Stimulated activated memory B cell treated with anti-CD40 and anti-IgM and Interleukin-4, amounts not matched to agents 10 μg/mL and 1 μg/mL and 100 μg/mL, for 72 hours (primary cell): ENCODE results near the gene CYP2W1.
A peak's percentile ranks its signal among the peaks of the same experiment; 100 is the strongest.

Experiments used
- ATAC-seq: fragments of 150-1000 bp; cut with Tn5 transposase; 2 replicates; pipeline ENCODE4 v1.10.0; 2021
- H3K27ac Mint-ChIP-seq: one replicate; pipeline ENCODE4 v1.8.0; 2022; ENCODE audit warnings: mild to moderate bottlenecking, mixed read lengths
- H3K27me3 Mint-ChIP-seq: one replicate; pipeline ENCODE4 v1.8.0; 2022; ENCODE audit warnings: mixed read lengths
- H3K36me3 Mint-ChIP-seq: one replicate; pipeline ENCODE4 v1.8.0; 2022; ENCODE audit warnings: mixed read lengths
- H3K4me1 Mint-ChIP-seq: one replicate; pipeline ENCODE4 v1.8.0; 2022; ENCODE audit warnings: mixed read lengths
- H3K4me3 Mint-ChIP-seq: one replicate; pipeline ENCODE4 v1.8.0; 2022; ENCODE audit warnings: mild to moderate bottlenecking, moderate library complexity, mixed read lengths
- H3K9me3 Mint-ChIP-seq: one replicate; pipeline ENCODE4 v1.8.0; 2022; ENCODE audit warnings: mixed read lengths

The CYP2W1 gene

GRCh38 chr7:1019255-1019785 lies 36.3 kb downstream of the CYP2W1 start:
- H3K27ac Mint-ChIP-seq: no peak overlapping the region
- ATAC-seq: no peak
- H3K4me3 Mint-ChIP-seq: no peak overlapping the region
- H3K9me3 Mint-ChIP-seq: no peaks in the 10 kb centered on the region
- peaks cover 50% of the 10 kb centered on the region for H3K4me1 Mint-ChIP-seq
- H3K27me3 Mint-ChIP-seq: no peaks in the 10 kb centered on the region
- H3K36me3 Mint-ChIP-seq: peaks cover 35% of the 10 kb centered on the region

- ATAC-seq: no peak
- Mint-ChIP-seq H3K9me3 (no peaks in the 10 kb centered on the region), H3K4me1 (peaks cover 52% of the 10 kb centered on the region), H3K27me3 (no peaks in the 10 kb centered on the region), H3K36me3 (peaks cover 41% of the 10 kb centered on the region), H3K4me3 (no peak overlapping the region), H3K27ac (no peak overlapping the region)
These were observed 37.0 kb downstream of the CYP2W1 start for GRCh38 chr7:1019789-1020610.

- H3K27ac Mint-ChIP-seq: no peak overlapping the region
- no peak overlapping the region for H3K4me3 Mint-ChIP-seq
- H3K4me1 Mint-ChIP-seq: peaks cover 57% of the 10 kb centered on the region
- H3K36me3 Mint-ChIP-seq: peaks cover 46% of the 10 kb centered on the region
- ATAC-seq: no peak
- H3K9me3 Mint-ChIP-seq: no peaks in the 10 kb centered on the region
- H3K27me3 Mint-ChIP-seq: no peaks in the 10 kb centered on the region
These were observed 37.9 kb downstream of the CYP2W1 start for GRCh38 chr7:1020849-1021251.

DNA sequence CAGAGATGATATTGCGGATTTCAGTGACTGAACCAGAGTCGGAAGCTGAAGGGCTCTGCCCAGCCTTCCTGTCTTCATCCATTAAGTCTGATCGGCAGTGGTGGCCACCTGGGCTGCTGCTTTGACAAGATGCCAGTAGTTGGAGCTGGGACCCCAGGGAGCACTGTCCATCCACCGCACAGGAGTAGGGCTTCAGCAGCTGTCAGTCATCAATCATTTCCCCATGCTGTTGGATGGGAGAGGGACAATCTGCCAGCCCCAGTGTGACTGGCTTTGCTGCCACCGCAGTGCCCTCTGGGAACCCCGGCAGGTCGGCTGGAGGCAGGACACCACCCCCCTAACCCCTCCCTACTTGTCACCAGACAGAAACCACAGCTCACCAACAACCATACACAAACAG lies 38.4 kb downstream of the CYP2W1 start:
- Mint-ChIP-seq H3K9me3 (no peaks in the 10 kb centered on the region), H3K4me1 (peaks cover 62% of the 10 kb centered on the region), H3K36me3 (peaks cover 51% of the 10 kb centered on the region), H3K27me3 (no peaks in the 10 kb centered on the region), H3K4me3 (no peak overlapping the region), H3K27ac (no peak overlapping the region)
- no peak for ATAC-seq

- peak overlapping the region; percentile 89 for H3K27ac Mint-ChIP-seq
- no peaks in the 10 kb centered on the region for H3K9me3 Mint-ChIP-seq
- H3K4me1 Mint-ChIP-seq: peaks cover 68% of the 10 kb centered on the region
- H3K4me3 Mint-ChIP-seq: no peak overlapping the region
- ATAC-seq: no peak
- no peaks in the 10 kb centered on the region for H3K27me3 Mint-ChIP-seq
- peaks cover 56% of the 10 kb centered on the region for H3K36me3 Mint-ChIP-seq
These were observed 39.0 kb downstream of the CYP2W1 start for GRCh38 chr7:1021931-1022330.

DNA sequence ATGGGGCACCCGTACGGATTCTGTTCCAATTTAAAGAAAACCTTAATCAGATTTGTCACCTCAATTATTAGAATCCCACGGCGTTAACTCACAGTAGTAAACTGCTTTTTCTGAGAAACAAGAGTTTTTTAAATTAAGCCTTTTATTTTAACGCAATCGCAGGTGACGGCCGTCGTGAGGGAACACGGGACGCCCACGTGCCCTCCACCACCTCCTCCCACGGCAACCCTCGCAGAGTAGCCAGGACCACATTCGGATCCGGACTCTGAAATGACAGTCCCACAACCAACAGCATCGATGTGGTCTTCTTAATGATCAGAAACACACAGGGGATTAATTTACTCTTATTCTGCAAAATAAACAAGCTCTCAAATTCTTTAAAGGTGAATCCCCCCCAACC lies 39.4 kb downstream of the CYP2W1 start:
- no peaks in the 10 kb centered on the region for H3K27me3 Mint-ChIP-seq
- no peaks in the 10 kb centered on the region for H3K9me3 Mint-ChIP-seq
- peaks cover 61% of the 10 kb centered on the region for H3K36me3 Mint-ChIP-seq
- ATAC-seq: no peak
- H3K27ac Mint-ChIP-seq: peak overlapping the region; percentile 89
- H3K4me1 Mint-ChIP-seq: peaks cover 72% of the 10 kb centered on the region
- no peak overlapping the region for H3K4me3 Mint-ChIP-seq

- H3K4me3 Mint-ChIP-seq: peak overlapping the region; percentile 78
- ATAC-seq: peak; percentile 76
- peaks cover 73% of the 10 kb centered on the region for H3K4me1 Mint-ChIP-seq
- peaks cover 61% of the 10 kb centered on the region for H3K36me3 Mint-ChIP-seq
- no peaks in the 10 kb centered on the region for H3K27me3 Mint-ChIP-seq
- no peaks in the 10 kb centered on the region for H3K9me3 Mint-ChIP-seq
- peak overlapping the region; percentile 89 for H3K27ac Mint-ChIP-seq
These were observed 40.0 kb downstream of the CYP2W1 start for GRCh38 chr7:1022801-1023465.

GRCh38 chr7:1024331-1024841 lies 41.4 kb downstream of the CYP2W1 start:
- Mint-ChIP-seq H3K27me3 (no peaks in the 10 kb centered on the region), H3K36me3 (peaks cover 52% of the 10 kb centered on the region), H3K4me1 (peaks cover 74% of the 10 kb centered on the region), H3K27ac (peak overlapping the region; percentile 89), H3K9me3 (no peaks in the 10 kb centered on the region), H3K4me3 (peak overlapping the region; percentile 78)
- peak; percentile 87 for ATAC-seq

DNA sequence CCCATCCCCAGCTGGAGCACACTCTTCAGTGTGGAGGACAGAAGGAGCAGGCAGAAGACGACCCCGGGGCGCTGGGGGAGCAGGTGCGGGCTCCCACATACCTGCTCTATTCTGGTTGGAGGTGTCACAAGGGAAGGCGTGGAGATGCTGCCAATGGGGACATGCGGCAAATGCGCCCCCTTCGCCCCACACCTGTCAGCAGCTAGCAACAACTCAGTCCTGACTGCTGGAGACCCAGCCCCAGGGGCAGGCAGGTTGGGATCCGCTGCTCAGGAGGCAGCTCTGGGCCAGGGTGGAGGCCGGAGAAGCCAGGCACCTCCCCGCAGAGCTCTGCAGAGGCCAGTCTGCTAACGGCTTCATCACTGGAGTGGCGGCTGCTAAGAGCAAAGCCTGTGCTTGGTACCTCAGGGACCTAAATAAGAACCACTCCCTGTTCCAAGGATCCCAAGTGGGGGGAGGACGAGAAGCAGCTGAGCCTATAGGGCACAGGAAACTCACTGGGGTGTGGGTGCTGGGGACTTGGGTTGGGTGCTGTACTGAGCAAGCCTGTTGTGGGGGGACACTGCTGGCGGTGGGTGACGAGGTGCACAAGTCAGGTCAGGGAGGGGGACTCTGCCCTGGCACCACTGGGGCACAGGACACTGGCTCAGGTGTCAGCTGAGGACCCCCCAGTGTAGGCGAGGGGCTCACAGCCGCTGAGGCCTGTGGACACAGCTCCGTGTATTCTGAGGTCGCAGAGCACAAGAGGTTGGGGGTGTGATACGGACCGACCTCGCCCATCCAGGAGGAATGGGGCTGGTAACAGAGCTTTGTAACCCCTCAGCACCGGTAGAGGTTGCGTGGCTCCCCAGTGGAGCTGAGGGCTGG lies 42.1 kb downstream of the CYP2W1 start:
- peaks cover 50% of the 10 kb centered on the region for H3K36me3 Mint-ChIP-seq
- peak overlapping the region; percentile 78 for H3K4me3 Mint-ChIP-seq
- peaks cover 78% of the 10 kb centered on the region for H3K4me1 Mint-ChIP-seq
- H3K27me3 Mint-ChIP-seq: no peaks in the 10 kb centered on the region
- ATAC-seq: no peak
- peak overlapping the region; percentile 89 for H3K27ac Mint-ChIP-seq
- H3K9me3 Mint-ChIP-seq: no peaks in the 10 kb centered on the region

DNA sequence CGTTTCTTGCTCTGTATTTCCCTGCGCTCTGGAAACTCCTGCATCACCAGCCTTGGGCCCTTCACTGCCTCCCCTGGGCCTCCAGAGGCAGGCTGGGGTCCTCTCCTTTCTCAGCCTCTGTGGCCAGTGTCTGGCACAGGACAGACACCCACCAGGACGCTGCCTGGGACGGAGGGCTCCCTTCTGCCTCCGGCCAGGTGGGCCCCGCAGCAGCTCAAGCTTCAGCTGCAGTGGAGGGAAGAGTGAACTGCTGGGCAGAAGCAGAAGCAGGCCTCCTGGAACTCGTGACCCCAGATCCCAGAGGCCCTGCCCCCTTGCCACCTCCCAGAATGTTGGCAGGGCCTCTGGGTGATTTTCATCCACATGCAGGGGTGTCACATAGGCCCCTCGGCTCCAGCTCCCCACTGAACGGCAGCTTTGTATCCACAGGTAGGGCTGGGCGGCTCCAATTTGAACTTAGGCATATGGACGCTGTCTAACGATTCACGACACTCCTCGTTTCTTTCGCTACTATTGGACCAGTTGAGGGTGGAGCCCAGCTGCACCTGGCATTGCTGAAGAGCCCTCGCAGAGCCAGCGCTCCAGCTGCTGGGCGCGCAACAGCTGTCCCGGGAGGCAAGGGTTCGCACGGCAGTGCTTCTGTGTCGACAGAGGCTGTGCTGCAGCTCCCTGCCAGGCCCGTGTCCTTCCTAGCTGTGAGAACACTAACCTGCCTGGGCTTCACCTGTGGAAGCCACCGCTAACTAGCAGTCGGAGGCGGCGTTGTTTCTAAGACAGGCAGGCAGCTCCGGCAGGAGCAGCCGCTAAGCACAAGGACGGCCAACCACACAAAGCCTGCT lies 43.0 kb downstream of the CYP2W1 start:
- Mint-ChIP-seq H3K27ac (peak overlapping the region; percentile 89), H3K4me1 (peaks cover 81% of the 10 kb centered on the region), H3K9me3 (no peaks in the 10 kb centered on the region), H3K36me3 (peaks cover 45% of the 10 kb centered on the region), H3K27me3 (peaks cover 4% of the 10 kb centered on the region), H3K4me3 (peak overlapping the region; percentile 88)
- no peak for ATAC-seq

GRCh38 chr7:1026721-1027161 lies 43.8 kb downstream of the CYP2W1 start:
- Mint-ChIP-seq H3K4me1 (peaks cover 83% of the 10 kb centered on the region), H3K9me3 (no peaks in the 10 kb centered on the region), H3K27ac (peak overlapping the region; percentile 83), H3K27me3 (peaks cover 9% of the 10 kb centered on the region), H3K4me3 (peak overlapping the region; percentile 88), H3K36me3 (peaks cover 39% of the 10 kb centered on the region)
- ATAC-seq: no peak

GRCh38 chr7:1027242-1028043 lies 44.5 kb downstream of the CYP2W1 start:
- H3K27me3 Mint-ChIP-seq: peaks cover 9% of the 10 kb centered on the region
- H3K4me3 Mint-ChIP-seq: peak overlapping the region; percentile 88
- no peaks in the 10 kb centered on the region for H3K9me3 Mint-ChIP-seq
- ATAC-seq: no peak
- H3K4me1 Mint-ChIP-seq: peaks cover 80% of the 10 kb centered on the region
- H3K27ac Mint-ChIP-seq: peak overlapping the region; percentile 83
- peaks cover 34% of the 10 kb centered on the region for H3K36me3 Mint-ChIP-seq

DNA sequence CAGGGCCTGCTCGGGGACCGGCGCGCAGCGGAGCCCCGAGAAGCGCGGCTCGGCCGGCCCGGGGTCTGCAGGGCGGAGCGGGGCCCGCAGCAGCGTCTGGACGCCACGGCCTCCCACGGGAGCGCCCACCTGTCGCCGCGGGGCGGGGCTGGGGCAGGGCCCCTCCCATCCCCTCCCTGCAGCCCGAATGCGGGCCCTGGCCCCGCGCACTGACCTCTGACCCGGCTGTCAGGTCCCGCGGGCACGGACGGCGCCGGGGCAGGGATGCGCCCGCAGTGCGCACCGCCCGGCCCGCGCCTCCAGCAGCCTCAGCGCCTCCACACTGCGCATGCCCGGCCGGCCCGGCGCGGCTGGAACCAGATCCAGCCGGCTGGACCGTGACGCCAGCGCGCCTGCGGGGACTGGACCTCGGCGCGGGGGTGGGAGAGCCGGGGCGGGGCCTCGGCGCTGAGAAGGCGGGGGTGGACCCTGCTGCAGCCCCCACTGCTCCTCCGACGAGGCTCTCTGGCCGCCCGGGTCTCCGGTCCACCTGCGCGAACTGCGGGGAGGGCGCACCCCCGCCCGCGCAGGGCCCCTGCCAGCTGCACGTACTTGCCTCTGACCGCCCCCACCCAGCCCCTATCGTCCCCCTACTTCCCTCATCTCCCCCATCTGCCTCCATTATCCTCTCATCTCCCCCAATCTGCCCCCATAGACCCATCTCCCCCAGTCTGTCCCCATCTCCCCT lies 45.2 kb downstream of the CYP2W1 start:
- H3K36me3 Mint-ChIP-seq: peaks cover 28% of the 10 kb centered on the region
- H3K27me3 Mint-ChIP-seq: peaks cover 9% of the 10 kb centered on the region
- peak overlapping the region; percentile 86 for H3K27ac Mint-ChIP-seq
- peaks cover 72% of the 10 kb centered on the region for H3K4me1 Mint-ChIP-seq
- no peaks in the 10 kb centered on the region for H3K9me3 Mint-ChIP-seq
- peak; percentile 73 for ATAC-seq
- peak overlapping the region; percentile 88 for H3K4me3 Mint-ChIP-seq
